WERI-Rb-1 (cell line): Measurements from ENCODE around the gene MAD1L1.

Experiments used
- DNase-seq: peaks from one replicate; pipeline ENCODE4 v3.0.0-alpha.2; 2020
- H3K27ac ChIP-seq: fragments of 250-450 bp; sonication (Bioruptor Pico); 2 replicates; pipeline ENCODE4 v1.5.1; 2020; ENCODE audit warnings: mild to moderate bottlenecking, moderate library complexity
- H3K27me3 ChIP-seq: fragments of 250-450 bp; sonication (Bioruptor Pico); 2 replicates; pipeline ENCODE4 v1.5.1; 2021; ENCODE audit warnings: mild to moderate bottlenecking, low read depth, moderate library complexity; ENCODE audit not compliant: insufficient read depth, severe bottlenecking
- H3K36me3 ChIP-seq: fragments of 250-450 bp; sonication (Bioruptor Pico); 2 replicates; pipeline ENCODE4 v1.5.1; 2020; ENCODE audit warnings: mild to moderate bottlenecking, moderate library complexity
- H3K4me3 ChIP-seq: 2 replicates; pipeline ENCODE4 v1.5.1; 2011; ENCODE audit warnings: low read depth, mild to moderate bottlenecking, control low read depth, low read length
- H3K9me3 ChIP-seq: fragments of 250-450 bp; sonication (Bioruptor Pico); 2 replicates; pipeline ENCODE4 v1.5.1; 2021; ENCODE audit warnings: mild to moderate bottlenecking, moderate library complexity; ENCODE audit not compliant: severe bottlenecking
- TF ChIP-seq, protein P1 (sequence below): IDR thresholded peaks from 2 replicates; pipeline ENCODE4 v1.5.1; 2011; ENCODE audit warnings: low read depth, mild to moderate bottlenecking, control low read depth, inconsistent platforms, low read length

Gene MAD1L1

DNA sequence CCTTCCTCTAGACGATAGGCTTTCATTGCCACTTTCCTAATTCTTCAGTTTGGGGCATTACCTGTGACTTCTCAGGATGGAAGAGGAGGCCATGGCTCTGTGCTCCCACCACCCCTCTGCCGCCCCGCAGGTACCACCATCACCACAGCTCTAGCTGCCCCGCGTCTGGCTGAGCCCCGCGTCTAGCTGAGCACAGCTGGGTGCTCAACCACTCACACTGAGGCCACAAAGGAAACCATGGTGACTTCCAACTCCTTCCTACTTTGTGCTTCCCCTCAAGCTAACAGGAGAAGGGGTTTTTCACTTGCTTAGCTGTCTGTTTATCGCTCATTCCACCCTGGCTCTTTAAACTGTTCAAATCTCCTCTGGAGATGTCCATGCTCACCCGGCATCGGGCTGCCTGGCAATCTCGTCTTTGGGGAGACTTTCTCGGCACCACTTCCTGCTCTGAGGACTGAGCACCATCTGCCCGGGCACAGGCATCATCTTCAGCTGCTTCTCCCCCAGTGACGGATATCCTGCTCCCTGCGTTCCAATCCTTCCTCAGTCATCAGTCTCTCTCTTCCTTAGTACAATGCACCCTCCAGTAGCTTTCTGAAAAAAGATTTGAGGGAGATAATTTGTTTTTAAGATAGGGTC, 59.4 kb downstream of the MAD1L1 start:
- no peak overlapping the region for H3K27ac ChIP-seq
- TF ChIP-seq, protein P1, sequence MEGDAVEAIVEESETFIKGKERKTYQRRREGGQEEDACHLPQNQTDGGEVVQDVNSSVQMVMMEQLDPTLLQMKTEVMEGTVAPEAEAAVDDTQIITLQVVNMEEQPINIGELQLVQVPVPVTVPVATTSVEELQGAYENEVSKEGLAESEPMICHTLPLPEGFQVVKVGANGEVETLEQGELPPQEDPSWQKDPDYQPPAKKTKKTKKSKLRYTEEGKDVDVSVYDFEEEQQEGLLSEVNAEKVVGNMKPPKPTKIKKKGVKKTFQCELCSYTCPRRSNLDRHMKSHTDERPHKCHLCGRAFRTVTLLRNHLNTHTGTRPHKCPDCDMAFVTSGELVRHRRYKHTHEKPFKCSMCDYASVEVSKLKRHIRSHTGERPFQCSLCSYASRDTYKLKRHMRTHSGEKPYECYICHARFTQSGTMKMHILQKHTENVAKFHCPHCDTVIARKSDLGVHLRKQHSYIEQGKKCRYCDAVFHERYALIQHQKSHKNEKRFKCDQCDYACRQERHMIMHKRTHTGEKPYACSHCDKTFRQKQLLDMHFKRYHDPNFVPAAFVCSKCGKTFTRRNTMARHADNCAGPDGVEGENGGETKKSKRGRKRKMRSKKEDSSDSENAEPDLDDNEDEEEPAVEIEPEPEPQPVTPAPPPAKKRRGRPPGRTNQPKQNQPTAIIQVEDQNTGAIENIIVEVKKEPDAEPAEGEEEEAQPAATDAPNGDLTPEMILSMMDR = no peak
- H3K36me3 ChIP-seq = peaks cover 7% of the 10 kb centered on the region; the same call in 1 of the 2 replicates
- no peaks in the 10 kb centered on the region for H3K9me3 ChIP-seq
- no peak overlapping the region for H3K4me3 ChIP-seq
- no peak for DNase-seq
- H3K27me3 ChIP-seq = no peaks in the 10 kb centered on the region

DNA sequence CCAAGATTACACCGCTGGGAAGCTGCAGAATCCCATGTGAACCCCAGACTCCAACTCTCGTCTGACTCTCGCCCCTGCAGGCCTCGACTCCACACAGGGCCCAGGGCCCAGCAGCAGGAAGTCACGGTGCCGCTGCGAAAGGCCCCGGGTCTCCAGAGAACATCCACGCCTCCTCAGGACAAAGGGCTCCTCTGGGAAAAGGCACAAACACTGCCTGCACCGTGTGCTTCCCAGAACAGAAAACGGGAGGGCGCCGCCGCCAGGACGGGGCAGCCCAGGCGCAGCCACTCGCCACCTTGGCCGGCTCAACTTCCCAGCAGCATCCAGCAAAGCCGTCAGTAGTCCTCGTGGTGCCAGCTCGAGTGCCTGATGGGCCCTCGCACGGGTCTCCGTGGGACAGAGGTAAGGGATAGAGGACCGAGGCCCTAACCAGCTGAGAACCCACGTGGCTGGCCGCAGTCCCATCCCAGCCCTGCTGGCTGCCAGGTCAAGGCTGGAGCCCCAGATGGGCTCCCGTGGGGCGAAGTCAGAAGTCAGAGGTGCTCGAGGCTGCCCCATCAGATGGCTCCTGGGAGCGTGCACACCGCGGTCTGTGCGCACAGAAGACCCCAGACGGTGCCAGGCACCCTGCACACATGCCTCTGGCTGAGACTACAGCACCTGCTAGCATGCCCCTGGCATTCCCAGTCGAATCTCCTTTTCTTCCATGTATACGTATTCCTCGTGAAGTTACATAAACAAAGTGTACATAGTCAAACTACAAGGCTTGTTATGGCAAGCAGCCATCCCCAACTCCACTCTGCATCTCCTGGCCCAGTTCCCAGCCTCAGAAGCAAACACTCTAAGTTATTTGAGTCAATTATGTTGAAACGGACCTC, 60.2 kb downstream of the MAD1L1 start:
- DNase-seq = no peak
- H3K9me3 ChIP-seq = no peaks in the 10 kb centered on the region
- no peak overlapping the region for H3K4me3 ChIP-seq

DNA sequence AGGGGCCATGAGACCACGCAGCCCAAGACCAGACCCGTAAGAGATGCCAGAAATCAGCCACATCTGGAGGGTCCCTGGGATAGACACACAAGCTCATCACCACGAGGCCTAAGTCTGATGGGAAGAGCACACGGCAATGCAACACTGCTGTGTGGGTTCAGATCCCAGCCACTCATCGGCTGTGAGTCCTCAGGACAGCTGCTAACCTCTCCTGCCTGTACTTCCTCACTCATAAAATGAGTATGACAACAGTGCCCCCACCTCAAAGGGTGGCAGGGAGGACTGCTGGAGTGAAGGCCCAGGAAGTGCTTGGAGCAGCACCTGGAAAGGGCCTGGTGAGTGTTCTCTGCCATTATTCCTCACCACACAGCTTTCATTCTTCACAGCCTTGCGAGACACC, 60.9 kb downstream of the MAD1L1 start:
- TF ChIP-seq, protein P1 = no peak
- Histone ChIP-seq H3K36me3 (peaks cover 7% of the 10 kb centered on the region; the same call in 1 of the 2 replicates), H3K27me3 (no peaks in the 10 kb centered on the region), H3K9me3 (no peaks in the 10 kb centered on the region), H3K27ac (no peak overlapping the region), H3K4me3 (no peak overlapping the region)
- no peak for DNase-seq

More for the DNA sequence above, 60.2 kb downstream of the MAD1L1 start:
- Histone ChIP-seq H3K36me3 (peaks cover 7% of the 10 kb centered on the region; the same call in 1 of the 2 replicates), H3K27me3 (no peaks in the 10 kb centered on the region), H3K27ac (no peak overlapping the region)
- TF ChIP-seq, protein P1 = no peak

DNA sequence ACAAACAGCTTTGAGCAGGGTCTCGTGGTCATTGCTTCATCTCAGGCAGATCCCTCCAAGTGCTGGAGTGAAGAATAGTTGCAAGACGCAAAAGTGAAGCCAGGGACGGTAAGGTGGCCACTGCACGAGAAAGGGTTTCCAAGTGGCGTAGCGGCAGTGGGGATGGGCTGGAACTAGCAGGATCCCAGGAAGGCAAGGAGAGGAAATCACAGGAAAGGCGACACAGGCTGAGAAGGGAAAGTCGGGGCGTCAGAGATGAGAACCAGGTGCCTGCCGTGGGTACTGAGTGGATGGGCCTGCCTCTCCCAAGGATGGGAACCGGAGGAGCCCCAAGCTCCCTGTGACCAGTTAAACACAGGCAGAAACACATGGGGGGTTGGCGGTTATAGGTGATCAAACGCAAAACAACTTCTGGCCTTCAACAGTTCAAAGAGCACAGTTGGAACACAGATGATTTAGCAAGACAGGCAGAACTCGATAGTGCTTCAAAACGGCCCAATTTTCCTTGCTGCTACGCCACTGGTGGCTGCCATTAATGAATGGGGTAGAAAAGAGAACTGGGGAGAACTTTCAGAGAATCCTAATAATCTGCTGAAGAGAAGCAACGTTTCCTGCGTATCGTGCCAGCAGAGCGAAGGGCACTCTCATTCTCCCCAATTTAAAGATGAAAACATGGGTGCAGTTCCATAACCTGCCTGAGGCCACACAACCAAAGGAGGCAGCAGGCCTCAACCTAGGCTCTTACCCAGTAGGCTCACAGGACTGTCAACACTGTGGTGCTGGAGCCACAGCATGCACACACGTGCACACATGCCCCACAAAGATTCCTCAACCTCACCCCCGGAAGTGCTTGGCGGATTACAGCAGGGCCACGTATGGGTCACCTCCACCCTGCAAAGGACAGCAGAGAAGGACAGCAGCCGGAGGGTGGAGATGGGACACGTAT, 61.9 kb downstream of the MAD1L1 start:
- no peak overlapping the region for H3K4me3 ChIP-seq

More for the DNA sequence above, 61.9 kb downstream of the MAD1L1 start:
- Histone ChIP-seq H3K27ac (peak overlapping the region; percentile 42), H3K9me3 (no peaks in the 10 kb centered on the region), H3K36me3 (peaks cover 7% of the 10 kb centered on the region; the same call in 1 of the 2 replicates), H3K27me3 (no peaks in the 10 kb centered on the region)
- TF ChIP-seq, protein P1 = no peak
- no peak for DNase-seq
